GM18951 (cell line): ENCODE measurements around the gene SPEM1.

Experiments
- POLR2A ChIP-seq: IDR thresholded peaks from 4 replicates; pipeline ENCODE4 v1.6.1; 2011; ENCODE audit warnings: mild to moderate bottlenecking; ENCODE audit not compliant: insufficient read length, insufficient read depth; ENCODE audit errors: extremely low read depth
- in situ Hi-C: fragments of 300-500 bp; cut with MboI; formaldehyde crosslinking; loops from one replicate; pipeline ENCODE4 v1.12.0; 2022; ENCODE audit warnings: low sequenced_read_pairs, mixed read lengths, inconsistent platforms; ENCODE audit not compliant: unreplicated experiment

Gene SPEM1

GRCh38 chr17:7405350-7406234, 14.5 kb upstream of the SPEM1 start:
- no peak for TF ChIP-seq POLR2A
- in situ Hi-C loops: no loop called here

- in situ Hi-C loops: no loop called here
- no peak for TF ChIP-seq POLR2A
Measured at GRCh38 chr17:7406235-7406825, 13.8 kb upstream of the SPEM1 start.

DNA sequence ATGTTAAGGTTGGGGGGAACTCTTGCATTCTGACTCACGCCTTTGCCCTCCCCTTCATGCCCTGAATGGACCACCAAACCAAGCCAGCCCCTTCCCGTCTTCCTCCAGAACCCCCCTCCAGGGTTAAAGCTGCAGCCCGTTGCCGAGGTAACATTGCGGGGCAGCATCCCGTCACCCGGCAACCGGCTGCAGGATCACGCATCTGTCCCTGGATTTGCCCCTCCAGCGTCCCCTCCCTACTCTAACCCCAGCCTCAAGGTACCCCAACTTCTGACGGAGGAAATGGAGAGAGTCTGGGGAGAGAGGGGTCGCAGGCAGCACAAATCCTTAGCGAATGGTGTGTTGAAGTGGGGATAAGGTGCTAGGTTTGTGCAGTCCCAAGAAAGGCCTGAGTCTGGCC, 13.0 kb upstream of the SPEM1 start:
- in situ Hi-C loops: no loop called here
- TF ChIP-seq POLR2A: no peak

DNA sequence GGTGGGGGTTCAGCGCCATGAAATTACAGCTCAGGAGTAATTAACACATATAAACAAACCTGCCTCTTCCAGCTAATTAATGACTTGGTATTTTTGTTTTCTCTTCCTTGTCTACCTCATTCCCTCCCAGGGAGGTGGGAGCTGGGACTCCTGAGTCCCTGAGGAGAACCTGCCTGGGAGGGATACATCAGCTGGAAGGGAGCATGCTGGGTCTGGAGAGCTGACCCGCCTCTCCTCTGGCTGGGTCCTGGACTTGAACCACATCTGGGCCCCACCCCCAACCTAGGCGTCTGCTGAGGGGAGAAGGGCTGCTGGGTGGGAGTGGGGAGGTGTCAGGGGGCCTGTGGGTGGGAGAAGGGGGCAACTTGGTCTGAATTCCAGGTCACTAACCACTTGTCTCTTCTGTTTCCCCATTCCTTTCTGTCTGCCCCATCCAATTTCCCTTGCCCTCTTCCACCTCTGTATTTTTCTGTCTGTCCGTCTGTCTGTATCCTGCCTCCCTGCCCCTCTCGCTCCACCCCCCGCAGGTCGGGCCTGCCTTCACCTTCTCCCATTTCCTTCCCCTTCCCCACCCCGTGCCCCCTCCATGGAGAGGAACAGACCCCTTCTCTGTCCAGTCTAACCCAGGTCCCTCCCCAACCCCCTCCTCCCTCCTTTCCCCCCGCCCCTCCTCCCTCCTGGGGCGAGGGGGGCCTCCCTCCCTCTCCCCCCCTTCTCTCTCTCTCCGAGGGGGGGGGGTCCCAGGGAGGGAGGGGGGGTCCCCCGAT, 12.5 kb upstream of the SPEM1 start, which contains the start of gene NLGN2:
TSS of gene NLGN2 (plus strand) at position 361 of the 767 bp plus-strand sequence. CDS start 411 bp downstream, outside the sequence.
- in situ Hi-C loops: no loop called here

DNA sequence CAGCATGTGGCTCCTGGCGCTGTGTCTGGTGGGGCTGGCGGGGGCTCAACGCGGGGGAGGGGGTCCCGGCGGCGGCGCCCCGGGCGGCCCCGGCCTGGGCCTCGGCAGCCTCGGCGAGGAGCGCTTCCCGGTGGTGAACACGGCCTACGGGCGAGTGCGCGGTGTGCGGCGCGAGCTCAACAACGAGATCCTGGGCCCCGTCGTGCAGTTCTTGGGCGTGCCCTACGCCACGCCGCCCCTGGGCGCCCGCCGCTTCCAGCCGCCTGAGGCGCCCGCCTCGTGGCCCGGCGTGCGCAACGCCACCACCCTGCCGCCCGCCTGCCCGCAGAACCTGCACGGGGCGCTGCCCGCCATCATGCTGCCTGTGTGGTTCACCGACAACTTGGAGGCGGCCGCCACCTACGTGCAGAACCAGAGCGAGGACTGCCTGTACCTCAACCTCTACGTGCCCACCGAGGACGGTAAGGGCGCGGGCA, 11.8 kb upstream of the SPEM1 start:
- in situ Hi-C loops: no loop called here
- no peak for TF ChIP-seq POLR2A

More for the DNA sequence above, 12.5 kb upstream of the SPEM1 start, which contains the start of gene NLGN2:
- no peak for TF ChIP-seq POLR2A

DNA sequence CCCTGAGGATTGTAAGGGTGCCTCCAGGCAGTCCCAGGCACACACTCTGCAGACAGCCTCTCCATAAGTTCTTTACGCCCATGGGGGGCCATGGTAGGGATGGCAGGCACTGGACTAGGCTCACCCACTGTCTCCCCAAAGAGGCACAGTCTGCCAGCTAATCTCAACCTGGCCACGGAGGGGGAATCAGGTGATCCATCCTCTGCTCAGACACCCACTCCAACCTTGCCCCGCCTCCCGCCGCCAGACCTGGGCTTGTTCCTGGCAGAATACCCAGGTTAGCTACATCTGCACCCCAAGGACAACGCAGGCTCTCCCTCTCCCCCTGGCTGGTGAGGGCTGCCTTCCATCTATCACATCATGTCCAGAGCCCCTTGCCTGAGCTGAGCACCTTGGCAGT, 11.3 kb upstream of the SPEM1 start:
- no peak for TF ChIP-seq POLR2A
- in situ Hi-C loops: no loop called here

GRCh38 chr17:7409716-7410115, 10.4 kb upstream of the SPEM1 start:
- in situ Hi-C loops: no loop called here

DNA sequence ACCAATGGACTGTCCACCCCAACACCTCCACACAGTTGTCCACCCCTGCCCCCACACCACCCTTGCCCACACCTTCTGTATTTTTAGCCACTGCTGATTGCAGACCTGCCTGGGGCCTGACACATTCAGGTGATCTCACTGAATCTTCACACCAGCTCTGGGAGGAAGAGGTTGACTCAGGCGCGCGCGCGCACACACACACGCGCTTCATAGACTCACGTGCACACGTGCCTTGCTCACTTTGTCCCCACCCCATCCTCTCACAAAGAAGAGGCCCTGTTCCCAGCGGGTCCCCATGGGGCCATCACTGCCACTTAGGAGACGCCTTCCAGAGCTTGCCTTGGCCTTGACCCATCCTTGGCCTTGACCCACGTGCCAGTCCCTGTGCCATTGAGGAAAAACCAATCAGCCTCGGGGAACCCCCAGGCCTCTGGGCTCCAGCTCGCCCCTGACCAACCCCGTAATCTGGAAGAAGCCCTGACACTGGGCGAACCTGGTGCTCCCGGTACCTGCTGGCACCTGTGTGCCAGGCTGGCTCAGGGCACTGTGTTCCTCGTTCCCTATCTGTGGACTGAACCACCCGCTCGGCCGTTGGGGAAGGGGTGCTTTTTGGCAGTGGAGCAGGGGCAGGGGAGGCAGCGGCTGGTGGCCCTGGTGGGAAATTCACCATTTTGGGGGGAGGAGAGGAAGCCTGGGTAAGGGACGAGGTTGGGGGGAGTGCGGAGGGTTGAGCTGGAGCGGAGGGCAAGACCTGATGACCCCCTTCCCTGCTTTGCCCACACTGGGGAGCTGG, 9.3 kb upstream of the SPEM1 start:
- no peak for TF ChIP-seq POLR2A

More at GRCh38 chr17:7409716-7410115, 10.4 kb upstream of the SPEM1 start:
- no peak for TF ChIP-seq POLR2A

DNA sequence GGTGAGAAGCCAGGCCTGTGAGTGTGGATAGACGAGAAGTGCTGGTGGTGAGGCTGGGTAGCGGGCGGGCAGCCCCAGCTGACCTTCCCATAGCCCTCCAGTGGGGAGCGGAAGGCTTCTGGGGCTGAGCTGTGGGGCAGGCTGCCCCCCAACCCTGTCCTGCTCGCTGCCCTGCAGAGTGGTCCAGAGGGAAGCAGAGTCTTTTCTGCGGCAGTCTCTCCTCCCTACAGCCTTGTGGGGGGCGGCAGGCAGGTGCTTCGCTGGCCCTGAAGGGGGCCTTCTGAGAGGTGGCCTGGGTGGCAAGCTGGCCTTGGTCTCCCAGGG, 8.7 kb upstream of the SPEM1 start:
- in situ Hi-C loops: no loop called here
- TF ChIP-seq POLR2A: no peak

More for the DNA sequence above, 9.3 kb upstream of the SPEM1 start:
- in situ Hi-C loops: no loop called here

DNA sequence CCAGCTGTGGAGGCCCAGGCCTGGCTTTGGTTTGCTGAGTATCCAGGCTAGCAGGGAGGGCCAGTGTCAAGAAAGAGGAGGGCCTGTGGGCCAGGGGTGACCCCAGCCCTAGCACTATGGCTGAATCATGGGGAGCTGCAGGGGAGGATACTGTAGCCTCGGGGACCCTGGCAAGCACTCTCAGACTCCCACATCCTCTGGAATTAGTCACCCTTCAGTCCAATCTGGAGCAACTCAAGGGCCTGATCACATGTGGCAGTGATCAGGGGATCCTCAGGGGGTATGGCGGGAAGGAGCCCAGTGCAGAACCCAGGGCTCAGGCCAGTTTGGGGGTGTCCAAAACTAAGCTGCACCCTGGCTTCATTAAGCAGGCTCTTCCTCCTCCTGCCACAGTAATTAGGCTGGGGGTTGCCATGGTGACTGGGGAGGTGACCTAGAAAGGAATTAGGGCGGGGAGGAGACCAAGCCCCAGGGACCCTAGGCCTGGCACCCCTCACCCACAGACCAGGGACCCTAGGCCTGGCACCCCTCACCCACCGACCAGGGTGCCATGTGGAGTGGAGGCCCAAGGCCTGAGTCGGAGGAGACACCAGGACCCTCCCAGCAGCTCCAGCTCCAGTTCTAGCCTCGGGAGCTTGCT, 6.7 kb upstream of the SPEM1 start:
- in situ Hi-C loops: no loop called here
- no peak for TF ChIP-seq POLR2A

- no peak for TF ChIP-seq POLR2A
- in situ Hi-C loops: no loop called here
Measured at GRCh38 chr17:7414837-7415236, 5.3 kb upstream of the SPEM1 start.

DNA sequence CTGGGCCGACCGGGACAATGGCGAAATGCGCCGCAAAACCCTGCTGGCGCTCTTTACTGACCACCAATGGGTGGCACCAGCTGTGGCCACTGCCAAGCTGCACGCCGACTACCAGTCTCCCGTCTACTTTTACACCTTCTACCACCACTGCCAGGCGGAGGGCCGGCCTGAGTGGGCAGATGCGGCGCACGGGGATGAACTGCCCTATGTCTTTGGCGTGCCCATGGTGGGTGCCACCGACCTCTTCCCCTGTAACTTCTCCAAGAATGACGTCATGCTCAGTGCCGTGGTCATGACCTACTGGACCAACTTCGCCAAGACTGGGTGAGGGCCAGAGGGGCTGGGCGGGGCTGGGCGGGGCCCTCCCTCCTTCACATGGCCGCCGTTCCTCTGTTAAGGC, 4.3 kb upstream of the SPEM1 start:
- in situ Hi-C loops: no loop called here
- no peak for TF ChIP-seq POLR2A

- no peak for TF ChIP-seq POLR2A
- in situ Hi-C loops: no loop called here
Measured at GRCh38 chr17:7416323-7416722, 3.8 kb upstream of the SPEM1 start.
